Colonic mucosa (tissue), 4 donors: ENCODE results near the gene KLF7. TPM values are rescaled to one million over a fixed set of nuclear protein-coding genes. Genes with fewer than 3 reads are reported as not detected.

ENCODE experiments used
- DNase-seq: peaks from one replicate; pipeline ENCODE4 v3.0.0-alpha.2; 2020
- H3K27ac ChIP-seq: fragments of 200-600 bp; one replicate; pipeline ENCODE4 v1.8.0; 2021
- H3K27me3 ChIP-seq: fragments of 200-600 bp; one replicate; pipeline ENCODE4 v1.8.0; 2021
- H3K36me3 ChIP-seq: fragments of 200-600 bp; one replicate; pipeline ENCODE4 v1.8.0; 2021
- H3K4me1 ChIP-seq: fragments of 200-600 bp; one replicate; pipeline ENCODE4 v1.8.0; 2021; ENCODE audit warnings: mild to moderate bottlenecking
- H3K4me3 ChIP-seq: fragments of 200-600 bp; one replicate; pipeline ENCODE4 v1.8.0; 2021
- H3K9ac ChIP-seq, 2 donors: one replicate each; pipeline ENCODE4 v1.7.0; 2013; ENCODE audit warnings: control low read depth in 2 of 2, low read depth in 2 of 2, low read length in 2 of 2
- H3K9me3 ChIP-seq: fragments of 200-600 bp; one replicate; pipeline ENCODE4 v1.8.0; 2021
- CTCF ChIP-seq: fragments of 200-600 bp; IDR thresholded peaks from one replicate; pipeline ENCODE4 v1.8.0; 2022; ENCODE audit warnings: antibody characterized with exemption, mild to moderate bottlenecking
- intact Hi-C: fragments of 100-400 bp; cut with DNase I; formaldehyde crosslinking; loops from one replicate; pipeline ENCODE4 v1.14.1; 2022
- total RNA-seq, 2 donors: library from RNA; stranded (reverse); fragmentation: NEBNext Ultra II Directional in 1 of 2; extraction: Animal tissue kit (Norgen Biotek cat#: 25700) in 1 of 2; gene quantifications; one replicate each; pipeline ENCODE4 v1.2.1, GENCODE V29; 2021
- donor health status: healthy.
- donor health status: DM: no; HTN: no; CAD: no.
- donor health status: DM: no; HTN: no; CAD: no.

Gene KLF7
- 10 to 100 TPM in 1 of 2 donors, 1 to 10 TPM in 1; 4.7 to 12.9 TPM for total RNA-seq

- H3K36me3 ChIP-seq: no peaks in the 10 kb centered on the region
- H3K9ac ChIP-seq: peak within 1 kb of the TSS; percentile 86 to 97
- peak within 1 kb of the TSS; percentile 96 for H3K27ac ChIP-seq
- H3K4me3 ChIP-seq: peak within 1 kb of the TSS; percentile 62
- DNase-seq: peak; percentile 33
- no peak for TF ChIP-seq CTCF
- no peaks in the 10 kb centered on the region for H3K4me1 ChIP-seq
- no peaks in the 10 kb centered on the region for H3K27me3 ChIP-seq
- intact Hi-C loops: no loop called here
- H3K9me3 ChIP-seq: no peaks in the 10 kb centered on the region
These were observed at the start of gene KLF7 for GRCh38 chr2:207165121-207166038. TSS of gene KLF7 (minus strand) at chr2:207165948. CDS start at chr2:207165568, 380 bp downstream.

DNA sequence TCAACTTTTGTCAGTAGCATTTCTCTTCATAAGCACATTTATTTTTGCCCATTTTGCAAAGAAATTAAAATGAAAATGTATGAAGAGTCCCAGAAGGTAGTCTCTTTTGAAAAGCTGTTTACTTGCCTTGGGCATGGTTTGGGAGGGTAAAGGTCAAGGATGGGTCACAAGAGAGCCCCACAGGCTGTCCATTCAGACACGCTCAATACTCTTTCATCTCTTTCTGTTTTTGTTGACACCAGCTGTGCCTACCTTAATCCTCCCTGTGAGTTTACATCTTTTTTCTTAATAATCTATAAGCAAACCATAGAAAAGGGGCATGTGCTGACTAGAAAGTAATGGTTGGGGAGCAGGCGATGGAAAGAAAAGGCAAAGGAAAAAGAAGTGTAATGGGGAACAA is 49.6 kb upstream of the KLF7 start:
- H3K9ac ChIP-seq: no peak overlapping the region
- no peak overlapping the region for H3K4me3 ChIP-seq
- no peaks in the 10 kb centered on the region for H3K27me3 ChIP-seq
- no peak for DNase-seq
- no peak for TF ChIP-seq CTCF
- H3K9me3 ChIP-seq: no peaks in the 10 kb centered on the region
- H3K4me1 ChIP-seq: no peaks in the 10 kb centered on the region
- intact Hi-C loops: no loop called here
- H3K36me3 ChIP-seq: no peaks in the 10 kb centered on the region
- no peak overlapping the region for H3K27ac ChIP-seq

DNA sequence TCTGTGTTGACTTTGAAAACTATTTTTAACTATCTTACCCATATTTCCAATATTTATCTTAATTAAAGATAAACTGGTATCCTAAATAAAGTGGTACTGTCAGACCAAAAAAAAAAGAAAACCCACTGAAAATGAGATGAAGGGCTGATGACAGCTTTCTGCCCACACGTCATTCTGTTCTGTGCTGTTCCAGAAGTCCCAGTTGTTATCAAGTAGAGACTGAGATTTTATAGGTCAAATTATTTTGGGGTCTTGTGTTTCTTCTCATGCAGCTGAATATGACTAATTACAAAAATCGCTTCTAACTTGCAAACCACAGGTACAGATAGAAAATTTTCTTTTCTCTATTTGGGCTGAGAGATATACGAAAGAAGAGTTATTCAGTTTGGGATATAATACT is 48.7 kb upstream of the KLF7 start:
- no peak for TF ChIP-seq CTCF
- Histone ChIP-seq H3K9me3 (no peaks in the 10 kb centered on the region), H3K27me3 (no peaks in the 10 kb centered on the region), H3K4me3 (no peak overlapping the region), H3K9ac (no peak overlapping the region), H3K4me1 (no peaks in the 10 kb centered on the region), H3K27ac (no peak overlapping the region), H3K36me3 (no peaks in the 10 kb centered on the region)
- DNase-seq: no peak
- intact Hi-C loops: no loop called here

DNA sequence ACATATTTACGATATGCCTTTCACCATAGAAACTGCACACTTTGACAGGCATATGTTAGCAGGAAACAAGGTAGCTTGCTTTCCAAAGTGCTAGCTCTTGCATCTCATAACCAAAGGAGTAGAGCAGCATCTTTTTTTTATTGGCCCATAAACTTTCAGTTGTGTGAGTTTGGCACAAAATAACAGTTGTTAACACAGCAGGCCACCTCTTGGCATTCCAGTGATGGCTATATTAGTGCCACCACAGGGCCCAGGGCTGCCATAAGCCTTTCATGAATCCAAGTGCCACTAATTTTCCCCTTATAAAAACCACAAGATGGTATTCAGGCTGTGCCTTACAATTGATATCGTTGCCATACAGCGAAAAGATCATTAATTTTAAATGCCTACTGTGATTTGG is 40.3 kb upstream of the KLF7 start:
- DNase-seq: no peak

More for the DNA sequence above, 40.3 kb upstream of the KLF7 start:
- TF ChIP-seq CTCF: no peak
- no peak overlapping the region for H3K27ac ChIP-seq
- intact Hi-C loops: no loop called here
- no peaks in the 10 kb centered on the region for H3K4me1 ChIP-seq
- H3K9me3 ChIP-seq: no peaks in the 10 kb centered on the region
- H3K4me3 ChIP-seq: no peak overlapping the region
- H3K36me3 ChIP-seq: no peaks in the 10 kb centered on the region
- no peak overlapping the region for H3K9ac ChIP-seq
- no peaks in the 10 kb centered on the region for H3K27me3 ChIP-seq
